Measurements from ENCODE around the gene TNFRSF19. TPM values are rescaled to one million over a fixed set of nuclear protein-coding genes. Genes with fewer than 3 reads are reported as not detected.

TNFRSF19 gene
- total and polyA plus RNA-seq, 2 of the 4 experiments (the other 2 are of a cell fraction) = 18.6 to 26.3 TPM

GRCh38 chr13:23608138-23608537 is 37.9 kb downstream of the TNFRSF19 start:
- no CpG with 5 or more reads among the region's 3 CpGs for WGBS, 2 experiments (ENCODE audit: extremely low coverage in 2 of 2, insufficient read length in 1 of 2)
- in situ Hi-C loops (cut with MboI; ENCODE audit: low sequenced_read_pairs) = no loop called here
- Histone ChIP-seq H3K79me1 (ENCODE audit: low read depth in 1 of 2, low read length in 2 of 2) (peaks cover 4 to 13% of the 10 kb centered on the region in 2 experiments; a peak in 2 of 4 replicates), H2BK15ac (ENCODE audit: low read depth, low read length) (peak overlapping the region; percentile 40; the same call in 1 of the 3 replicates), H3K9me1 (ENCODE audit: insufficient read depth, low read length) (peaks cover 8% of the 10 kb centered on the region; the same call in 1 of the 2 replicates), H2BK5ac (ENCODE audit: low read depth, low read length, poor library complexity, severe bottlenecking) (no peak overlapping the region), H2AK9ac (replicated peaks; ENCODE audit: low read depth, low read length, poor library complexity) (no peak overlapping the region), H4K91ac (ENCODE audit: insufficient read depth, low read depth, low read length) (peak overlapping the region; percentile 10; the same call in 1 of the 2 replicates), H2AK5ac (ENCODE audit: low read depth, low read length) (peak overlapping the region; percentile 32; the same call in 1 of the 2 replicates), H2BK120ac (ENCODE audit: low read depth, low read length) (no peak overlapping the region), H3K9ac (ENCODE audit: low read depth, low read length) (no peak overlapping the region), H3K4ac (ENCODE audit: low read depth, low read length) (peak overlapping the region; percentile 6; the same call in 1 of the 2 replicates), H3K9me3 (ENCODE audit: control insufficient read depth, insufficient read depth, low read length) (no peaks in the 10 kb centered on the region), H3K56ac (ENCODE audit: extremely low read depth, insufficient read depth, low read length) (no peak overlapping the region), H3K4me2 (ENCODE audit: low read depth, low read length) (0 out of 2 replicates have a peak overlapping the region, but pooled peaks have one; percentile 2), H3K23ac (ENCODE audit: low read depth, low read length) (no peak overlapping the region), H3K27me3 (ENCODE audit: control insufficient read depth, insufficient read depth, low read length) (no peaks in the 10 kb centered on the region), H3K36me3 (ENCODE audit: control insufficient read depth, insufficient read depth, low read length) (peaks cover 18% of the 10 kb centered on the region; the same call in 1 of the 2 replicates), H3K4me3 (ENCODE audit: insufficient read depth, low read depth, low read length) (no peak overlapping the region), H3K18ac (ENCODE audit: low read depth, low read length) (peak overlapping the region; percentile 32), H4K20me1 (ENCODE audit: insufficient read depth, low read length) (no peaks in the 10 kb centered on the region), H3K27ac (ENCODE audit: insufficient read depth, low read length) (peak overlapping the region; percentile 62; the same call in 1 of the 2 replicates), H2BK20ac (ENCODE audit: low read depth, low read length) (peak overlapping the region; percentile 7; the same call in 1 of the 2 replicates), H2AFZ (replicated peaks; ENCODE audit: low read length, poor library complexity) (no peak overlapping the region), H4K8ac (ENCODE audit: low read depth in 2 of 2, low read length in 2 of 2) (peak overlapping the region; percentile 48 to 55; a peak in 3 of 4 replicates), H3K14ac (replicated peaks; ENCODE audit: low read depth, low read length) (no peak overlapping the region), H3K4me1 (ENCODE audit: control insufficient read depth, insufficient read depth, low read length) (peaks cover 18% of the 10 kb centered on the region), H4K5ac (ENCODE audit: low read depth, low read length) (peak overlapping the region; percentile 14; the same call in 1 of the 2 replicates)
- intact Hi-C loops (cut with micrococcal nuclease) = no loop called here
- dilution Hi-C loops (cut with HindIII; ENCODE audit: low sequenced_read_pairs, unreplicated experiment) = no loop called here
- ATAC-seq (ENCODE audit: low read depth) (no peak), DNase-seq (no peak)
- POLR2A ChIA-PET (ENCODE audit: unreplicated experiment) = no interaction called here
- no TSS peak for BruUV-seq (replicated peaks)
- CTCF ChIA-PET = interaction anchor here (0.6 to 1.4 kb wide), 2 partner anchors 29 to 141 kb away, joined by 4 to 5 read pairs; no protein-coding TSS in a partner anchor
- no peak for TF ChIP-seq RFX5 (IDR thresholded peaks at IDR 0.05; ENCODE audit: low read depth, low read length)
- TF ChIP-seq POLR2A (IDR thresholded peaks at IDR 0.05; ENCODE audit: low read depth, low read length) = no peak

Data from IMR-90 (cell line).